Heart left ventricle (tissue), 16 donors: Measurements from ENCODE around the gene RAB17. TPM values are rescaled to one million over a fixed set of nuclear protein-coding genes. Genes with fewer than 3 reads are reported as not detected.
A peak's percentile ranks its signal among the peaks of the same experiment; 100 is the strongest.

Source experiments
- ATAC-seq, 4 donors: fragments of 200-7000 bp; cut with Tn5 transposase; one replicate each; pipeline ENCODE4 v1.9.1; 2020 to 2022; ENCODE audit warnings: moderate library complexity in 4 of 4, mild to moderate bottlenecking in 3 of 4, moderate number of reproducible peaks in 1 of 4
- DNase-seq, 5 donors: peaks; one replicate each; pipeline ENCODE4 v3.0.0-alpha.2; 2020
- H3K27ac ChIP-seq, 12 donors: fragments of 200-600 bp; sonication (generic) in 4 of 12; one replicate each; pipeline versions ENCODE4 v1.5.0 to v1.8.0; 2016 to 2022; ENCODE audit warnings: mild to moderate bottlenecking in 2 of 12
- H3K27me3 ChIP-seq, 9 donors: fragments of 200-600 bp; sonication (generic) in 2 of 9; one replicate each; pipeline versions ENCODE4 v1.5.1 to v1.8.0; 2016 to 2022; ENCODE audit warnings: mild to moderate bottlenecking in 3 of 9
- H3K36me3 ChIP-seq, 9 donors: fragments of 200-600 bp; sonication (generic) in 2 of 9; one replicate each; pipeline versions ENCODE4 v1.5.0 to v1.8.0; 2018 to 2022; ENCODE audit warnings: mild to moderate bottlenecking in 2 of 9
- H3K4me1 ChIP-seq, 12 donors: fragments of 200-600 bp; sonication (generic) in 4 of 12; one replicate each; pipeline versions ENCODE4 v1.5.0 to v1.8.0; 2016 to 2022; ENCODE audit warnings: mild to moderate bottlenecking in 3 of 12
- H3K4me3 ChIP-seq, 12 donors: fragments of 200-600 bp; sonication (generic) in 4 of 12; one replicate each; pipeline versions ENCODE4 v1.5.0 to v1.8.0; 2017 to 2022; ENCODE audit warnings: mild to moderate bottlenecking in 9 of 12, moderate library complexity in 4 of 12
- H3K9me3 ChIP-seq, 12 donors: fragments of 200-600 bp; sonication (generic) in 4 of 12; one replicate each; pipeline versions ENCODE4 v1.5.0 to v1.8.0; 2016 to 2022; ENCODE audit warnings: mild to moderate bottlenecking in 1 of 12
- CTCF ChIP-seq, 12 donors: fragments of 200-600 bp; sonication (generic) in 4 of 12; IDR thresholded peaks; one replicate each; pipeline versions ENCODE4 v1.5.0 to v1.8.0; 2018 to 2022; ENCODE audit warnings: antibody characterized with exemption in 12 of 12, mild to moderate bottlenecking in 5 of 12
- POLR2A ChIP-seq, 2 donors: fragments of 450-650 bp; IDR thresholded peaks; one replicate each; pipeline ENCODE4 v1.6.1; 2017; ENCODE audit warnings: antibody characterized with exemption in 2 of 2, mild to moderate bottlenecking in 2 of 2, moderate library complexity in 2 of 2
- WGBS, 4 donors: extraction: QIAGEN DNeasy Blood & Tissue Kit in 2 of 4; methylation state at CpG; one replicate each; pipeline versions ENCODE4 v1.1.5 to v1.1.7; 2013 to 2018; 5-methylcytosine and 5-hydroxymethylcytosine counted together
- intact Hi-C, 10 donors: fragments of 100-400 bp; cut with DNase I; formaldehyde crosslinking; loops; one replicate each; pipeline versions ENCODE4 v1.11.1 to v1.14.2; 2022
- polyA plus RNA-seq, 2 donors: library from polyadenylated mRNA; stranded (reverse); fragments of 200-250 nt; gene quantifications; one replicate each; pipeline ENCODE4 v1.2.3, GENCODE V29; 2013
- total RNA-seq, 9 donors: library from RNA; depleted of rRNA in 2 of 9; stranded (reverse); fragments of >200 nt in 2 of 9; fragmentation: NEBNext Ultra II Directional in 3 of 9; extraction: Animal tissue kit (Norgen Biotek cat#: 25700) in 3 of 9; gene quantifications; one replicate each; pipeline versions ENCODE4 v1.1.0 to v1.2.4, GENCODE V29; 2016 to 2023
- donor health status: ischemic (EF 13 %, LVEDD 7.1; RV severe dilation, severe dysfunction).
- donor health status: healthy with polysubstance abuse.
- donor health status: DM: no; HTN: yes; CAD: no.
- donor health status: DM: no; HTN: no; CAD: no.
- donor health status: ischemic (EF 25% LVEDD 6.9; RV normal size, moderate dysfunction).
- donor health status: ischemic (EF 25% LVEDD 5.7; RV mildly dilated, moderate dysfunction).
- donor health status: healthy.
- donor health status: DM: yes; HTN: yes; CAD: no.
- donor health status: ischemic (EF 35%, LVEDD 5.7; RV mildly dilated, moderate dysfunction).
- donor health status: nonischemic (EF 11% LVEDD 7.7; RV severe dilation, severe dysfunction).
- donor health status: DM: yes; HTN: yes; CAD: no.
- donor health status: PGD.
- donor health status: ischemic (EF 29% LVEDD 5.4; RV normal size, mild dysfunction).
- donor health status: nonischemic (EF 23%, LVEDD 6.1; RV moderate dilation, normal function).

Gene RAB17
- total and polyA plus RNA-seq, 11 donors = 1.1 to 7.3 (median 3.7) TPM

- H3K27ac ChIP-seq = no peak overlapping the region
- peaks cover 0 to 2% (median 0%) of the 10 kb centered on the region in 9 donors for H3K36me3 ChIP-seq
- TF ChIP-seq POLR2A (IDR thresholded peaks at IDR 0.05) = no peak
- intact Hi-C loops = no loop called here
- H3K4me1 ChIP-seq = peaks cover 0 to 20% (median 16%) of the 10 kb centered on the region in 12 donors
- WGBS, 4 donors = 86 to 95% (median 94%) methylated on average over 18 of the region's 18 CpGs
- ATAC-seq = no peak
- peak in 1 of 5 donors; percentile 6 for DNase-seq
- H3K9me3 ChIP-seq = no peaks in the 10 kb centered on the region
- no peak overlapping the region for H3K4me3 ChIP-seq
- no peaks in the 10 kb centered on the region for H3K27me3 ChIP-seq
Observed at GRCh38 chr2:237538901-237539300, 51.6 kb downstream of the RAB17 start.

GRCh38 chr2:237538001-237538720 lies 52.4 kb downstream of the RAB17 start:
- Histone ChIP-seq H3K36me3 (peaks cover 0 to 3% (median 0%) of the 10 kb centered on the region in 9 donors), H3K4me1 (peaks cover 0 to 20% (median 16%) of the 10 kb centered on the region in 12 donors), H3K9me3 (no peaks in the 10 kb centered on the region), H3K27me3 (no peaks in the 10 kb centered on the region), H3K4me3 (no peak overlapping the region), H3K27ac (no peak overlapping the region)
- DNase-seq (peak in 1 of 5 donors; percentile 4), ATAC-seq (no peak)
- intact Hi-C loops = no loop called here
- TF ChIP-seq CTCF (IDR thresholded peaks at IDR 0.05) (no peak), POLR2A (IDR thresholded peaks at IDR 0.05) (no peak)
- 74 to 82% (median 80%) methylated on average over 29 of the region's 29 CpGs for WGBS, 4 donors

GRCh38 chr2:237536617-237537016 lies 53.9 kb downstream of the RAB17 start:
- DNase-seq (no peak), ATAC-seq (no peak)
- H3K4me1 ChIP-seq = peaks cover 0 to 20% (median 16%) of the 10 kb centered on the region in 12 donors
- peaks cover 0 to 9% (median 0%) of the 10 kb centered on the region in 9 donors for H3K36me3 ChIP-seq
- no peaks in the 10 kb centered on the region for H3K9me3 ChIP-seq
- H3K4me3 ChIP-seq = no peak overlapping the region
- WGBS, 4 donors = 89 to 96% (median 94%) methylated on average over 9 of the region's 9 CpGs
- no peak for TF ChIP-seq POLR2A (IDR thresholded peaks at IDR 0.05)
- TF ChIP-seq CTCF (IDR thresholded peaks at IDR 0.05) = no peak
- intact Hi-C loops = no loop called here
- no peak overlapping the region for H3K27ac ChIP-seq
- H3K27me3 ChIP-seq = no peaks in the 10 kb centered on the region

GRCh38 chr2:237536083-237536415 lies 54.5 kb downstream of the RAB17 start:
- Histone ChIP-seq H3K36me3 (peaks cover 0 to 9% (median 0%) of the 10 kb centered on the region in 9 donors), H3K27me3 (no peaks in the 10 kb centered on the region), H3K4me3 (no peak overlapping the region), H3K27ac (no peak overlapping the region), H3K4me1 (peaks cover 0 to 16% (median 12%) of the 10 kb centered on the region in 12 donors), H3K9me3 (no peaks in the 10 kb centered on the region)
- intact Hi-C loops = no loop called here
- WGBS, 4 donors = 75 to 96% (median 93%) methylated on average over 5 of the region's 5 CpGs
- ATAC-seq (no peak), DNase-seq (no peak)
- TF ChIP-seq CTCF (IDR thresholded peaks at IDR 0.05) (no peak), POLR2A (IDR thresholded peaks at IDR 0.05) (no peak)
